GM19395 (cell line): Measurements from ENCODE around the gene GARIN1A.
"Not testable (repeated sequence)": the region's sequence is repeated elsewhere in the genome, so short reads cannot be mapped to it uniquely, and the experiment has no call there.

Experiments used
- ATAC-seq: cut with Tn5 transposase; IDR thresholded peaks from one replicate; pipeline ENCODE4 v1.9.1; 2021; ENCODE audit warnings: mild to moderate bottlenecking, moderate library complexity; ENCODE audit not compliant: unreplicated experiment

GARIN1A gene

DNA sequence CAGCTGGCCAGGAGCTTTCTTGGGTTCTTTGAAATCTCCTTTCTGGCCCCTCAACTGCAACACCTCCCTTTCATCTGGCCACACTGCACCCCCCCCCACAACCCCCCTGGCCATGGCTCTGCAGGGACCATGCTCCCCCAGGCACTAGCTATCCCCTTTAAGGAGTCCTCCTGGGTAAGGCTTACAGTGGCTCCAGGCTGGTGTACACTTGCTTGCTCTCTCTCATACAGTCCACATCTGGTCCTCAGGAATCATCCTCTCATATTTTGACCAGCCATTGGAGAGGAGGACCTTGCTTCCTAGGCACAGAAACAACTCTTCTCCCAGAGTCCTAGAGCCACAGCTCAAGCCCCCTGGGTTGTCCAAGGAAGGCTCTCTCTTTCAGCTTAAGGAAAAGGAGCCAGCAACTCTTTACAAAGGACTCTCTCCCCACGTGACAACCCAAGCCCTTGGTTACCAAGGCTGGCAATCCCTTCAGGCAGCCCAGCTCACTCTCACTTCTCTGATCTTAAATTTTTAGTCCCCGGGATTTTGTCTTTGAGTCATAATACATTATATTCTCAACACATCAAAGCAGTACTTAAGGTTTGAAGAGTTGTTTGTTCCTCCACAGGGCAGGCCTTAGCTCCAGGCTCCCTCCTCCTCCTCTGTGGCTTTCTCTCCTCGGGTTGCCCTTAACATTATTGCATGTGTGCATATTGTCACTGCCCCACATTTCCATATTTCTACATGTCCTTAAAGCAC is 9.9 kb downstream of the GARIN1A start:
- ATAC-seq: no peak

- not testable (repeated sequence) for ATAC-seq
Measured at GRCh38 chr7:128683270-128683669, 11.2 kb downstream of the GARIN1A start.

DNA sequence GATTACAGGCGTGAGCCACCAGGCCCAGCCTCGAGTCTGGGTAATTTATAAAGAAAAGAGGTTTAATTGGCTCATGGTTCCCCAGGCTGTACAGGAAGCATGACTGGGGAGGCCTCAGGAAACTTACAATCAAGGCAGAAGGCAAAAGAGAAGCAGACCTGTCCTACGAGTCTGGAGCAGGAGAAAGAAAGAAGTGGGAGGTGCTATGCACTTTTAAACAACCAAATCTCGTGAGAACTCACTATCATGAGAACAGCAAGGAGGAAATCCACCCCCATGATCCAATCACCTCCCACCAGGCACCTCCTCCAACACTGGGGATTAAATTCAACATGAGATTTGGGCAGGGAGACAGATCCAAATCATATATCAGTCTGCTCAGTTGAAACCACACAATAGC is 11.6 kb downstream of the GARIN1A start:
- not testable (repeated sequence) for ATAC-seq

- no peak for ATAC-seq
Measured at GRCh38 chr7:128687131-128687530, 15.0 kb downstream of the GARIN1A start.

- ATAC-seq: no peak
Measured at GRCh38 chr7:128688492-128688891, 16.4 kb downstream of the GARIN1A start.

- not testable (repeated sequence) for ATAC-seq
Measured at GRCh38 chr7:128689161-128689935, 17.3 kb downstream of the GARIN1A start.

GRCh38 chr7:128691227-128691626 is 19.1 kb downstream of the GARIN1A start:
- no peak for ATAC-seq

DNA sequence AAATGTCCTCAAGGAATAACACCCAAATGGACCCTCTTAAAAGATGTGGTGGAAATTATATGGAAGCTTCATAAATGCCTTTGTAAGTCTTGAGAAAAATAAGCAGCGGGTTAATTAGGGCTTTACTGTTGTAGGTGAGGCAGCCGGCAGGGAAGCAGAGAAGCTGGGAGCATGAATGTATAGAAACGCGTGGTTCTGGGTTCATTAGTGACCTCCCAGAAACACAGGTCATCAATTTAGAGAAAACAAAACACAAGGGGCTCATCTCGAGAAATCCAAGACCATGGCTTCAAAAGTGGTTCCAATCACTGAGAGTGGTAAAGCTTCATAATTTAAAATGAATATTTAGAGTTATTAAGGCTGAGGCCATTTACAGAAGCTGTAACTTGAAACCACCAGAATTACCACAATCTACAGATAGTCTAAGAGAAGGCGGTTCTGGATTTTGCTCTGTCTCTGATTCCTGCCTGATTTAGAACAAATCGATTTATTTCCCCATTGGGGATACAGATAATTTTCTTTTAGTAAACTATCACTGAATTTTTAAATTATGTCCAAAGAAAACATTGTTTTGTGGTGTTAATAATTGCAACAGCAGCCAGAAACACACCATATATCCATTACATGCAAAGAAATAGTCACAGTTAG is 20.7 kb downstream of the GARIN1A start:
- ATAC-seq: no peak

DNA sequence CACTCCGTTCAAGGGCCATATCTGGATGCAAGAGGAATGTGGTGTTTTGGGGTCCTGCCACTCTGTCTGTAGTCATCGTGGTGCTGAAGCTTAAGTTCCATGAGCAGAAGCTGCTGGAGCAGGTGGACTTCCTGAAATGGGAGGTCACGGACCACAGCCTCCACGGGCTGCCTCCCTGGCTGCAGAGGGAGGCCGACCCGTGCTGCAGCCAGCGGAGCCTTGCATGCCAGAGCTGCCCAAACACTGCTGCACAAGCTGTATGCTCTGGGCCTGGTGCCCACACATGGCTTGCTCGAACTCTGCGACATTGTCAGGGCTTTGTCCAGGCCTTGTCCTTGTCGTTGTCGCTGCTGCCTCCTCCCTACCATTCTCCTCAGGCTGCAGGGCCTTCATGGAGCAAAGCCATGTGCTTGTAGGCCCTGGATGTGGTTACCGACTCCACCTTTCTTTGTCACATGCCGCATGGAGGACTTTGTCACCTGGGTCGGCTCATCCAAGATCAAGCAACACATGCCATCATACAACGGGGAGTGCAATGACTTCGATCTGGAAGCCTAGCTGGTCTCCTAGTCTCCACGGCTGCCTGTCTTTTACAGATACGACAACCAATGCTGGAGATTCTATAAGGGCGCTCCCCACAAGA is 21.4 kb downstream of the GARIN1A start:
- no peak for ATAC-seq

- ATAC-seq: no peak
Measured at GRCh38 chr7:128694738-128695137, 22.6 kb downstream of the GARIN1A start.

GRCh38 chr7:128697302-128697905 is 25.3 kb downstream of the GARIN1A start:
- no peak for ATAC-seq

DNA sequence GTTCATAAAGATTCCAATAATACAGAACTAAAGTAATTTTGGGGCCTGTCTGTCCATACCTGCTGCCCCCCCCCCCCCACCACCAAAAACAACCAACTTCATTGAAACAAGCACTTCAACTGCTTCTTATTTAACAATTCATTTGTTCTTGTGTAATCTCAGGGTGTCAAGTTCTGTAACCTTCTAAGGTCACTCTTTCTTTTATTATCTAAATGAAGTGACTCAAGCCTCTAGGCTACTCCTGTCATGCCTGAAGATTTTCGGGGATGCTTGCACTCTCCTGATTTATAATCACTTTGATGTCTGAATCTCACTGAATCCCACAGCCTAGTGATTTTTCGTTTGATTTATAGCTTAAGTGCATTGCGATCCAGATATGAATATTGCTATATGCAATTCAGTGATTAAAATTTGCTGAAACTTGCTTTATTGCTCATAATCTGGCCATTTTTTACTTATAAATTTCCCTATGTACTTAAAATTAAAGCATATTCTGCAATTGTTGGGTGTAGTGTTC is 27.2 kb downstream of the GARIN1A start:
- no peak for ATAC-seq

DNA sequence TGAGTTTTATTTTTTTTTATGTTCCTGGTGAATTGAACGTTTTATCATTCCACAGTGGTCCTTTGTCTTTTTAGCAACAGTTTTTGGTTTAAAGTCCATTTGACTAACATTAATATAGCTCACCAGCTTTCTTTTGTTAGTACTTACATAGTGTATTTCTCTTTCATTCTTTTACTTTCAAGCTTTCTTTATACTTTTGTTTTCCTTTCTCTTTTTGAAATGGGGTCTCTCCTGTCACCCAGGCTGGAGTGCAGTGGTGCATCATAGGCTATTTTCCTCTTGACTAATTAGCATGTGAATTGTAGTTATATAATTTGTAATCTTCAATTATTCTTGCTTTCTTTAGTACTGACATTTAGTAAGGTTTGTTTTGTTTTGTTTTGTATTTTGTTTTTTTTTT is 27.8 kb downstream of the GARIN1A start:
- no peak for ATAC-seq

DNA sequence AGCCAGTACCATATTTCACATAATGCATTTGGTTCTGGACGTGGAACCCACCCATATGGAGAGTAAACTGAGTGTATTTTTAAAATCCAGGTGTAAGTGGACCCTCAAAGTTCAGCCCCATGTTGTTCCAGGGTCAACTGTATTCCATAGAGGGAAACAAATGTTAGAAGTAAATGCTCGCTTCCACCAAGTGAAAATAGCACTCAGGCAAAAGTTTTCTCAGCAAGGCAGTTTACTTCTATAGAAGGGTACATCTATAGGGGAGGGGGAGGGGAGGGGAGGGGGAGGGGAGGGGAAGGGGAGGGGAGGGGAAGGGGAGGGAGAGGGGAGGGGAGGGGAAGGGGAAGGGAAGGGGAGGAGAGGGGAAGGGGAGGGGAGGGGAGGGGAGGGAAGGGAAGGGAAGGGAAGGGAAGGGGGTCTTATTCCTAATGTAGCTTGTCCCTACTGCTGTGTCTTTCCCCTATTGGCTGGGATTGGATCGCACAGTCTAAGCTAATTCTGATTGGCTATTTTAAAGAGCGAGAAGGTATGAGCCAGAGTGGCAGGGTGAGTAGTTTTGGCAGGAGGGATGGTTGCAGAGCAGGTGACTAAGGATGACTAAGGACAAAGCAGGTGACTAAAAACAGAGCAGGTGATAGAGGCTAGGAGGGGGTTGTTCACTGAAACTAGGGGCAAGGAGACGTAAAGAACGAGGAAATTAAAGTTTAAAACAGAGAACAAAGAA is 29.1 kb downstream of the GARIN1A start:
- ATAC-seq: no peak

DNA sequence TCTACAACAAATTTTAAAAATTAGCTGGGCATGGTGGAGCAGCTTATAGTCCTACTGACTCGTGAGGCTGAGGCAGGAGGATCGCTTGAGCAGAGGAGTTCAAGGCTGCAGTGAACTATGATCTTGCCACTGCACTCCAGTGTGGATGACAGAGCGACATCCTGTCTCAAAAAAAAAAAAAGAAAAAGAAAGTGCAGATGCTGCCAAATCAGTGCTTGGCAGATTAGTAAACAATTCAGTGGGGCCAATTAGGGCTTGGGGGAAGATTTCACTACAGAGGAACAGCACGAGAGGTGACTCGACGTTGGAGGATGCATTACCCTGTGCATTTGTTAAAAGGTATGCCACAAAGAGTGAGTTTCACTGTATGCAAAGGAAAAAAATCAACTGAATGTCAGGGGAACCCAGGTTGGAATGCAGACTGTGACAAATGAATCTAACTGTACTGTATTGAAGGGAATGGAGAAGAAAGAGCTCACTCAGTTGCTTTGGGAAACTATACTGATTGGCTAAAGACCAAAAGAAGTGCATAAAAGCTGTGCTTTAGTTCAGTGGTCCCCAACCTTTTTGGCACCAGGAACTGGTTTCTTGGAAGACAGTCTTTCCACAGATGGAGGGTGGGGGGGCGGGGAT is 31.6 kb downstream of the GARIN1A start:
- ATAC-seq: no peak

DNA sequence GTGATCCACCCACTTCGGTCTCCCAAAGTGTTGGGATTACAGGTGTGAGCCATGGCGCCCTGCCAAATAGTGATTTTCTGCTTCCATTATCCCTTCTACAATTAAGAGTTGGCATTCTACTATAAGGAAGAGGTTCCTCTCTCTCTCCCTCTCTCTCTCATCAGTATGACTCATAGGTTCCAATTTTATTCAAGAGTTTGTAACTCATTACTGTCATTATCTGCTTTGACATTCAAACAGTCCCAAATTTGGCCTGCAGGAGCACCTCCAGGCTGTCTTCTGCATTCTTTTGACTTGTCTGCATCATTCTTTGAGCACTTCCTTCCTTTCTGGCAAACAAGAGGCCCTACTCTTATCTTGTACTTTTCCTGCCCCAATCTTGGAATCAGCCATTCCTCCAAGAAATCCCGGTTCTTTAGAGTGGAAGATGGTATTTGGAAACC is 33.8 kb downstream of the GARIN1A start:
- no peak for ATAC-seq

- no peak for ATAC-seq
Measured at GRCh38 chr7:128707752-128708151, 35.7 kb downstream of the GARIN1A start.

DNA sequence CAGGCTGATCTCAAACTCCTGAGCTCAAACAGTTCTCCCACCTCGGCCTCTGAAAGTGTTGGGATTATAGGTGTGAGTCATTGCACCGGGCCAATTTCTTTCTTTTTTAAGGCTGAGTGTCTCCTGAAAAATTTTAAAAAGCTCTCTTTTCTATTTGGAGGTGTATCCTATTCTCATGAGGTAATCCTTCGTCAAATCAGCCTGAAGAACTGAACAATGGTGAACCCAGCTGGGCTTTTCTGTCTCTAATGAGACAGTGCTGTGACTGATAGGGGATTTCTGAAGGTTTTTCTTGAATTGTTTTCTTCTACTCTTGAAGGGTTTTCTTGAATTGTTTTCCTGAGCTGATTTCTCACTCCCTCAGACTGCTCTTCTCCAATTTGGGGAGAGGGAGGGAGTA is 36.1 kb downstream of the GARIN1A start:
- ATAC-seq: no peak

DNA sequence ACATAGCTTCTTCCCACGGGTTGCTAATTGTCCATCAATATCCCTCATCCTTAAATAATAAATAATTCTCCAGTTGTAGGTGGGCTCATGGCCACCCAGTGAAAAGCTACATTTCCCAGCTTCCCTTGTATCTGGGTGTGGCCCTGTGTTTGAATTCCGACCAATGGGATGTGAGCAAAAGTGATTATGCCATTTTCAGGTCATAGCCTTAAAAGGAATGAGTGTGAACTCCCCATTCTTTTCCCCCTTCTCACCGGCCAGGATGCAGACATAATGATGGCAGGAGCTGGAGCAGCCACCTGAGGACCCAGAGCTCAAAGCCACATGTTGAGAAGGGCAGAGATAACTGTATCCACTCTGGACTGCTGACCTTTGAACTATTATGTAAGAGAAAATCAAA is 36.7 kb downstream of the GARIN1A start:
- ATAC-seq: no peak

DNA sequence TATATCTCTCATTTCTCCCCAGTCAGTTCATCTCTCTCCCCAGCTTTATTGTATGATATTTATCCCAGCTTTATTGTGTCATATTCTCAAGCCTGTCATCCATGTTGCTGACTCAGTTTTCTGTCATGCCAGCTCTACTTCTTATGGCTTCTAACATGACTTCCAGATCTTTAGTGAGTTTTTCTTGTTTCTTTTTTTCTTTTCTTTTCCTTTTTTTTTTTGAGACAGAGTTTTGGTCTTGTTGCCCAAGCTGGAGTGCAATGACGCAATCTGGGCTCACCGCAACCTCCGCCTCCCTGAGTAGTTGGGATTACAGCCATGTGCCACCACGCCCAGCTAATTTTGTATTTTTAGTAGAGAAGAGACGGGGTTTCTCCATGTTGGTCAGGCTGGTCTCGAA is 38.4 kb downstream of the GARIN1A start:
- ATAC-seq: no peak
